ENCODE results near the gene TPK1.

TPK1 gene

GRCh38 chr7:144713850-144714249 is 122.0 kb downstream of the TPK1 start:
- DNase-seq, result no peak

- DNase-seq, result no peak
These were observed 125.1 kb downstream of the TPK1 start for GRCh38 chr7:144710791-144711190.

- DNase-seq, result no peak
These were observed 126.8 kb downstream of the TPK1 start for GRCh38 chr7:144709066-144709465.

- DNase-seq, result peak; percentile 0
These were observed 144.6 kb downstream of the TPK1 start for GRCh38 chr7:144691240-144691639.

GRCh38 chr7:144682581-144683280 is 153.1 kb downstream of the TPK1 start:
- DNase-seq, result no peak

- DNase-seq, result no peak
These were observed 159.4 kb downstream of the TPK1 start for GRCh38 chr7:144676492-144676891.

GRCh38 chr7:144674550-144674949 is 161.3 kb downstream of the TPK1 start:
- DNase-seq, result no peak

- no peak for DNase-seq
These were observed 163.0 kb downstream of the TPK1 start for GRCh38 chr7:144672869-144673268.

GRCh38 chr7:144671429-144671828 is 164.4 kb downstream of the TPK1 start:
- DNase-seq, result no peak

- no peak for DNase-seq
These were observed 165.6 kb downstream of the TPK1 start for GRCh38 chr7:144670218-144670617.

GRCh38 chr7:144668503-144668902 is 167.3 kb downstream of the TPK1 start:
- DNase-seq, result no peak

- DNase-seq, result no peak
These were observed 170.0 kb downstream of the TPK1 start for GRCh38 chr7:144665689-144666381.

- no peak for DNase-seq
These were observed 176.6 kb downstream of the TPK1 start for GRCh38 chr7:144659211-144659610.

- DNase-seq, result no peak
These were observed 178.8 kb downstream of the TPK1 start for GRCh38 chr7:144656965-144657517.

- no peak for DNase-seq
These were observed 182.4 kb downstream of the TPK1 start for GRCh38 chr7:144653449-144653848.

GRCh38 chr7:144650439-144650838 is 185.4 kb downstream of the TPK1 start:
- no peak for DNase-seq

- DNase-seq, result no peak
These were observed 186.7 kb downstream of the TPK1 start for GRCh38 chr7:144649120-144649519.

- DNase-seq, result no peak
These were observed 194.3 kb downstream of the TPK1 start for GRCh38 chr7:144641389-144642044.

GRCh38 chr7:144632724-144633123 is 203.1 kb downstream of the TPK1 start:
- DNase-seq, result no peak

- DNase-seq, result no peak
These were observed 206.3 kb downstream of the TPK1 start for GRCh38 chr7:144629598-144629997.

GRCh38 chr7:144629011-144629410 is 206.8 kb downstream of the TPK1 start:
- no peak for DNase-seq

GRCh38 chr7:144628176-144628575 is 207.7 kb downstream of the TPK1 start:
- no peak for DNase-seq

GRCh38 chr7:144622745-144623144 is 213.1 kb downstream of the TPK1 start:
- DNase-seq, result no peak

GRCh38 chr7:144606261-144606660 is 229.6 kb downstream of the TPK1 start:
- no peak for DNase-seq

Data from CD4-positive, alpha-beta T cell treated with Interleukin-12 subunit alpha and Interleukin-12 subunit beta, for 1 hour (primary cell).